GM11168 (cell line): Measurements from ENCODE around the gene ACSL5.
"Not testable (repeated sequence)": the region's sequence is repeated elsewhere in the genome, so short reads cannot be mapped to it uniquely, and the experiment has no call there.

ENCODE experiments used
- in situ Hi-C: fragments of 300-500 bp; cut with MboI; formaldehyde crosslinking; loops from one replicate; pipeline ENCODE4 v1.12.0; 2022; ENCODE audit warnings: low sequenced_read_pairs; ENCODE audit not compliant: unreplicated experiment

The ACSL5 gene

GRCh38 chr10:112402917-112403316, 29.0 kb downstream of the ACSL5 start:
- in situ Hi-C loops, result no loop called here

- in situ Hi-C loops, result no loop called here
Observed at GRCh38 chr10:112404617-112405016, 30.7 kb downstream of the ACSL5 start.

- in situ Hi-C loops, result not testable (repeated sequence)
Observed at GRCh38 chr10:112406806-112407205, 32.9 kb downstream of the ACSL5 start.

GRCh38 chr10:112407696-112408095, 33.8 kb downstream of the ACSL5 start:
- in situ Hi-C loops, result no loop called here

- in situ Hi-C loops, result no loop called here
Observed at GRCh38 chr10:112409299-112409698, 35.4 kb downstream of the ACSL5 start.

- in situ Hi-C loops, result no loop called here
Observed at GRCh38 chr10:112409755-112410154, 35.8 kb downstream of the ACSL5 start.

GRCh38 chr10:112412696-112413095, 38.8 kb downstream of the ACSL5 start:
- in situ Hi-C loops, result no loop called here

- in situ Hi-C loops, result no loop called here
Observed at GRCh38 chr10:112421731-112422130, 47.8 kb downstream of the ACSL5 start.

- in situ Hi-C loops, result no loop called here
Observed at GRCh38 chr10:112424651-112425050, 50.7 kb downstream of the ACSL5 start.

GRCh38 chr10:112426111-112426510, 52.2 kb downstream of the ACSL5 start:
- in situ Hi-C loops, result no loop called here

- in situ Hi-C loops, result no loop called here
Observed at GRCh38 chr10:112429147-112429546, 55.2 kb downstream of the ACSL5 start.

- in situ Hi-C loops, result no loop called here
Observed at GRCh38 chr10:112429654-112430230, 55.8 kb downstream of the ACSL5 start.

GRCh38 chr10:112433136-112433535, 59.2 kb downstream of the ACSL5 start:
- in situ Hi-C loops, result no loop called here

- in situ Hi-C loops, result no loop called here
Observed at GRCh38 chr10:112434988-112435619, 61.2 kb downstream of the ACSL5 start.

GRCh38 chr10:112438356-112438755, 64.4 kb downstream of the ACSL5 start:
- in situ Hi-C loops, result no loop called here

- in situ Hi-C loops, result no loop called here
Observed at GRCh38 chr10:112441520-112441919, 67.6 kb downstream of the ACSL5 start.

- in situ Hi-C loops, result no loop called here
Observed at GRCh38 chr10:112442063-112442462, 68.1 kb downstream of the ACSL5 start.

- in situ Hi-C loops, result no loop called here
Observed at GRCh38 chr10:112446055-112446854, 72.3 kb downstream of the ACSL5 start.

GRCh38 chr10:112446855-112447619, 73.1 kb downstream of the ACSL5 start, which contains the start of the genes VTI1A and ZDHHC6:
TSS of gene VTI1A (plus strand) at chr10:112447215. CDS start at chr10:112447374, 159 bp downstream.
TSS of gene ZDHHC6 (minus strand) at chr10:112446914. CDS start at chr10:112445436, 1,478 bp downstream.
- in situ Hi-C loops, result no loop called here

- in situ Hi-C loops, result no loop called here
Observed at GRCh38 chr10:112447620-112447928, 73.7 kb downstream of the ACSL5 start.

GRCh38 chr10:112448888-112449287, 75.0 kb downstream of the ACSL5 start:
- in situ Hi-C loops, result no loop called here
